A549 treated with DMSO at 1 μM for 4 hours (cell line): ENCODE data around the gene MORF4L2. TPM values are rescaled to one million over a fixed set of nuclear protein-coding genes. Genes with fewer than 3 reads are reported as not detected.

Source experiments
- total RNA-seq: library from RNA; stranded (reverse); fragments of 200-300 nt; extraction: Qiagen RNA extraction; gene quantifications from 5 replicates; pipeline ENCODE4 v1.2.3, GENCODE V29; 2022; ENCODE audit warnings: low read depth

The MORF4L2 gene
- total RNA-seq = 428 to 1,006 TPM (median 496 TPM) in 5 replicates

GRCh38 chrX:103686199-103687072 is at the start of gene MORF4L2:
MORF4L2 (minus strand) TSS chrX:103686699; CDS start chrX:103677027, 9,672 bp downstream.

GRCh38 chrX:103710609-103711008 is 24.1 kb upstream of the MORF4L2 start, which contains the start of gene TMEM31:
TMEM31 (plus strand) TSS chrX:103710909; CDS start chrX:103712259, 1,350 bp downstream.

GRCh38 chrX:103628386-103629317 is 57.8 kb downstream of the MORF4L2 start, which contains the start of gene TCEAL1:
TCEAL1 (plus strand) TSS chrX:103628975; CDS start chrX:103629917, 942 bp downstream.

Other genes starting within 250 kb of the MORF4L2 start
- gene RAB40A, start 167.2 kb downstream of the MORF4L2 start, total RNA-seq = 0.05 TPM in 1 of 5 replicates, not detected in the others
- 104 to 152 TPM (median 110 TPM) in 5 replicates for gene TCEAL4, start 101.2 kb downstream of the MORF4L2 start, total RNA-seq
- 15.3 to 22.4 TPM (median 17.4 TPM) in 5 replicates for gene TCEAL3, start 78.7 kb downstream of the MORF4L2 start, total RNA-seq
- 33.7 to 47.2 TPM (median 37.0 TPM) in 5 replicates for gene TCEAL1, start 57.7 kb downstream of the MORF4L2 start, total RNA-seq
- gene TMEM31, start 24.2 kb upstream of the MORF4L2 start, total RNA-seq = 0.14 to 0.16 TPM in 2 of 5 replicates, not detected in the others
- gene PLP1, start 90.1 kb upstream of the MORF4L2 start, total RNA-seq = not detected in 5 replicates
- gene RAB9B, start 145.6 kb upstream of the MORF4L2 start, total RNA-seq = 0.04 to 0.08 TPM (median 0.06 TPM) in 4 of 5 replicates, not detected in the other